Lower lobe of right lung (tissue), 2 donors: ENCODE measurements around the gene DOK4. TPM values are rescaled to one million over a fixed set of nuclear protein-coding genes. Genes with fewer than 3 reads are reported as not detected.
A peak's percentile ranks its signal among the peaks of the same experiment; 100 is the strongest.

Source experiments
- ATAC-seq, 2 donors: fragments of 200-7000 bp; cut with Tn5 transposase; one replicate each; pipeline ENCODE4 v1.9.1; 2020 to 2022; ENCODE audit warnings: mild to moderate bottlenecking in 2 of 2, moderate library complexity in 2 of 2
- DNase-seq: peaks from one replicate; pipeline ENCODE4 v3.0.0-alpha.2; 2020
- H3K27ac ChIP-seq: fragments of 200-600 bp; one replicate; pipeline ENCODE4 v1.8.0; 2022
- H3K27me3 ChIP-seq: fragments of 200-600 bp; one replicate; pipeline ENCODE4 v1.8.0; 2022; ENCODE audit warnings: low read depth
- H3K36me3 ChIP-seq: fragments of 200-600 bp; one replicate; pipeline ENCODE4 v1.8.0; 2022; ENCODE audit warnings: mild to moderate bottlenecking
- H3K4me1 ChIP-seq: fragments of 200-600 bp; one replicate; pipeline ENCODE4 v1.8.0; 2022
- H3K4me3 ChIP-seq: fragments of 200-600 bp; one replicate; pipeline ENCODE4 v1.8.0; 2022; ENCODE audit warnings: mild to moderate bottlenecking
- H3K9me3 ChIP-seq: fragments of 200-600 bp; one replicate; pipeline ENCODE4 v1.8.0; 2022
- intact Hi-C: fragments of 100-400 bp; cut with DNase I; formaldehyde crosslinking; loops from one replicate; pipeline ENCODE4 v1.11.0; 2022
- total RNA-seq: library from RNA; stranded (reverse); fragmentation: NEBNext Ultra II Directional; extraction: Animal tissue kit (Norgen Biotek cat#: 25700); gene quantifications from one replicate; pipeline ENCODE4 v1.2.1, GENCODE V29; 2021
- TF ChIP-seq, protein P1 (sequence below): fragments of 200-600 bp; IDR thresholded peaks from one replicate; pipeline ENCODE4 v1.8.0; 2022; ENCODE audit warnings: antibody characterized with exemption, mild to moderate bottlenecking
- donor health status: DM: no; HTN: yes; CAD: no; lungs with severe emphysema.

The DOK4 gene
- total RNA-seq, 1 donor from 2014 or later, result 57.3 TPM

DNA sequence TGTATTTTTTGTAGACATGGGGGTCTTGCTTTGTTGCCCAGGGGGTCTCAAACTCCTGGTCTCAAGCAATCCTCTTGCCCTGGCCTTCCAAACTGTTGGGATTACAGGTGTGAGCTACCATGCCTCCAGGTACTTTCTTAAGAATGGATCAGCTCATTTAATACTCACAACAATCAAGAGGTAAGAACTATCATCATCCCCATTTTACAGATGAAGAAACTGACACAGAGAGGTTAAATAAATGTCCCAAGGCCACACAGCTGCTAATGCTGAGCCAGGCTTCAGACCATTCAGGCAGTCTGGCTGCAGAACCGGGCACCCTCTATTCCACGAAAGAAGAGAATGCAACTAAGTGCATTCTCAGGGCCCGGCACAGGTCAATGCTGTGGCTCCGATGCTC is 28.1 kb upstream of the DOK4 start:
- no peaks in the 10 kb centered on the region for H3K9me3 ChIP-seq
- TF ChIP-seq, protein P1, sequence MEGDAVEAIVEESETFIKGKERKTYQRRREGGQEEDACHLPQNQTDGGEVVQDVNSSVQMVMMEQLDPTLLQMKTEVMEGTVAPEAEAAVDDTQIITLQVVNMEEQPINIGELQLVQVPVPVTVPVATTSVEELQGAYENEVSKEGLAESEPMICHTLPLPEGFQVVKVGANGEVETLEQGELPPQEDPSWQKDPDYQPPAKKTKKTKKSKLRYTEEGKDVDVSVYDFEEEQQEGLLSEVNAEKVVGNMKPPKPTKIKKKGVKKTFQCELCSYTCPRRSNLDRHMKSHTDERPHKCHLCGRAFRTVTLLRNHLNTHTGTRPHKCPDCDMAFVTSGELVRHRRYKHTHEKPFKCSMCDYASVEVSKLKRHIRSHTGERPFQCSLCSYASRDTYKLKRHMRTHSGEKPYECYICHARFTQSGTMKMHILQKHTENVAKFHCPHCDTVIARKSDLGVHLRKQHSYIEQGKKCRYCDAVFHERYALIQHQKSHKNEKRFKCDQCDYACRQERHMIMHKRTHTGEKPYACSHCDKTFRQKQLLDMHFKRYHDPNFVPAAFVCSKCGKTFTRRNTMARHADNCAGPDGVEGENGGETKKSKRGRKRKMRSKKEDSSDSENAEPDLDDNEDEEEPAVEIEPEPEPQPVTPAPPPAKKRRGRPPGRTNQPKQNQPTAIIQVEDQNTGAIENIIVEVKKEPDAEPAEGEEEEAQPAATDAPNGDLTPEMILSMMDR, result no peak
- peak overlapping the region; percentile 36 for H3K27ac ChIP-seq
- DNase-seq (no peak), ATAC-seq (no peak)
- H3K27me3 ChIP-seq, result no peaks in the 10 kb centered on the region
- H3K4me1 ChIP-seq, result peaks cover 30% of the 10 kb centered on the region
- intact Hi-C loops, result no loop called here
- H3K36me3 ChIP-seq, result peaks cover 10% of the 10 kb centered on the region
- H3K4me3 ChIP-seq, result no peak overlapping the region

DNA sequence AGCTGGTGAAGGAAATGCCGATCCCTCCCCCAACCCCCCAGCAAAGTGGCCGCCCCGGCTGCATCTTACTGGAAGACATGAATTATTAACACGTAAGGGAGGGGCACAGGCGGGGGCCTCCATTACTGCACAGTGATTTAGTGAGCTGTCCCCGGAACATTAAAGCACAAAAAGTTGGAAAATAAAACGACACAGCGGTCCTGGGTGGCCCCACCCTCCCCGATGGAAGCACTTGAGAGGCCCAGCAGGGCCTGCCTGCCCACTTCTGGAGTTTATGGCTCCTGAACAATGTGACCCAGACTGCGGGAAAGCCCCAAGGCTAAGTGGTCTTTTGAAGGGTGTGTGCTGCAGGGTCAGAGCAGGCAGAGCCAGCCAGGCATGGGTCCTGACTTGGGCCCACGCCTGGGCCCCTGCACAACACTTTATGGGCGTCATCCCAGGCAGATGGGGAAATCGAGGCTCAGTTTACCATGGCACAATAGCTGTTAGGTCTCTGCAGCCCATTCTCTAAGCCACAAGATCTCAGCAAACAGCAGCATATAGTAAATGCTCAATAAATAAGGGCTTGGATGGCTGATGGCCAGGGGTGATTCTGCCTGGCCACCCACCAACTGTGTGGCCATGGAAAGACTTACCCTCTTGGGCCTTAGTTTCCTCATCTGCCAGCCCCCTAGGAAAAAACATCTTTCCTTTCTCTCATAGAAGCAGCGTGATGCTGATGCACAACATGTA is 27.2 kb upstream of the DOK4 start:
- H3K27ac ChIP-seq, result no peak overlapping the region
- no peaks in the 10 kb centered on the region for H3K27me3 ChIP-seq
- ATAC-seq (peak; percentile 89 to 93), DNase-seq (peak; percentile 79)
- H3K9me3 ChIP-seq, result no peaks in the 10 kb centered on the region
- no peak overlapping the region for H3K4me3 ChIP-seq
- intact Hi-C loops, result no loop called here
- peaks cover 28% of the 10 kb centered on the region for H3K4me1 ChIP-seq
- peaks cover 8% of the 10 kb centered on the region for H3K36me3 ChIP-seq
- TF ChIP-seq, protein P1, result no peak

DNA sequence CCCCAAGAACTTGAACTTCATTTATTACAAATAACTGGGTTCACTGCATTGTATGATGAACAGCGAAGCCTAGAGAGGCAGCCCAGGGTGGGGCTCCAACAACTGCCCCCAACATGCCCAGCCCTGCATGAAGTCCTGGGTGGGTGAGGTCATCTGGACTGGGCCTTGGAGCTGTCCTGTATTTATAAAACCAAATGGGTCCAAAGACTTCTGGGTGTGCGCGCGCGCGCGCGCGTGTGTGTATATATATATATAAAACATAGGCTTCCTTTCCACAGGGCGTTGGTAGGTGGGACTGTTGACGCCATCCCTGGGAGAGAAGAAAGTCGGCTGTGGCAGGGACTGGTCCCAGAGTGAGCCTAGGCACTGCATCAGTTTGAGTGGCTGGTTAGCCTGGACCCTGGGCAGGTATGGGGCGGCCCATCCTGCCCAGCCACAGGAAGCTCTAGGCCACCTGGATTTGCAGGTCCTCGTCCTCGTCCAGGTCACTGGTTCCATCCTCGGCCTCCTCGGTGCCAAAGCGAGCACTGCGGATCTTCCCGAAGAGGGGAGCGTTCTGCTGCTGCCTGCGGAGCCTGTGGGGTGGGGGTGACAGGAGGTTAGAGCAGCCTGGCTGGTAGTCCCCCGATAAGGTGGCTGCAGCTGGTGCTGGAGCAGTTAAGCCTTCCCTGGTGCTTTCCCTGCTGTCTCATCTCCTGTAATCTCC is 26.2 kb upstream of the DOK4 start:
- ATAC-seq (no peak), DNase-seq (peak; percentile 35)
- Histone ChIP-seq H3K27me3 (no peaks in the 10 kb centered on the region), H3K27ac (no peak overlapping the region), H3K36me3 (no peaks in the 10 kb centered on the region), H3K4me3 (no peak overlapping the region), H3K9me3 (no peaks in the 10 kb centered on the region), H3K4me1 (peaks cover 28% of the 10 kb centered on the region)
- intact Hi-C loops, result no loop called here
- TF ChIP-seq, protein P1, result no peak

DNA sequence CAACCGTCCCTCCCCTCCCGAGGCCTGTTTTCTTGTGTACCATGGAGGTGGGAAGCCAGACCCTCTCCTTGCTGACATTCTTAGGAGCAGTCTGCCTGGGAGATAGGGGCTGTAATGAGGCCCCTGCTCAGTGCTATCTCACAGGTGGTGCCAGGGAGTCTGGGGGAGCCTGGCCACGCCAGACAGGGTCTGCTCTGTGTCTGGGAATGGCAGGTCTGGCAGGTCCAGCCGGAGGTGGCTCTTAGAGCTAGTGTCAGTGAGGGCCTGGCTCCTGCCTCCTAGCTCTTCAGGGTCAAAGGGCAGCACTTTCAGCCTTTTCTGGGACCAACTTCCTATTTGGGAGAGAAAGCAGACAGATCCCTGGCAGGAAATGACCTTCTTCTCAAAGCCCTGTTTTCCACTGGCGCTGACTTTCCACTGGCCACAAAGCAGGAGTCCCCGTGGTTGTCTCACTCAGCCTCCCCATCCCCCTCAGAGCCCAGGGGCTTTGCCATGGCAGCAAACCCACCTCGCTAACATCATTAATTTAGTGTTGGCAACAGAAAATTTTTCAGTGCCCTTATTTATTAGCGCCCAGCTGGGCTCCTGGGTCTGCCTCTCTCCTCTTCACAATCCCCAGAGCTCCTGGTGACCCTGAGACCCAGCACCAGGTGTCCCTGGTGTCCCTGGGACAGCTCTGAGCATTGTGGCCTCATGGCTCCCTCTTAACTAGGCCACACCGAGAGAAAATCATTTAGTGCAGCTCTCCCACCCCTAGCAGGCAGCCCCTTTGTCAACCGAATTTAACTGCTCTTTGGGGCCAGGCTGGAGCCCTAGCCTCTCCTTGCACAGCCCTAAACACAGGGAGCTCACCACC is 24.0 kb upstream of the DOK4 start:
- intact Hi-C loops, result no loop called here

More for the DNA sequence above, 24.0 kb upstream of the DOK4 start:
- no peak overlapping the region for H3K27ac ChIP-seq
- H3K9me3 ChIP-seq, result no peaks in the 10 kb centered on the region
- H3K27me3 ChIP-seq, result no peaks in the 10 kb centered on the region
- no peak overlapping the region for H3K4me3 ChIP-seq
- DNase-seq (peak; percentile 29), ATAC-seq (no peak)
- TF ChIP-seq, protein P1, result no peak
- H3K4me1 ChIP-seq, result peaks cover 25% of the 10 kb centered on the region
- H3K36me3 ChIP-seq, result no peaks in the 10 kb centered on the region
